MCF 10A (cell line): Measurements from ENCODE around the gene MPEG1. TPM values are rescaled to one million over a fixed set of nuclear protein-coding genes. Genes with fewer than 3 reads are reported as not detected.

Experiments
- BruUV-seq: library from RNA; stranded (reverse); fragments of 400-500 nt; replicated peaks from 2 replicates; lab custom pipeline; 2021; lab: Mats Ljungman, UMichigan
- CTCF ChIA-PET: fragments of 300-600 bp; sonication (Branson Sonifier 250); formaldehyde crosslinking; extraction: SDS; loops from one replicate; lab custom pipeline; 2021; ENCODE audit warnings: antibody characterized with exemption, inconsistent platforms; lab: Yijun Ruan, JAX
- POLR2A ChIA-PET: fragments of 300-600, 350-650 bp; sonication (Branson Sonifier 250); formaldehyde crosslinking; extraction: SDS; loops from one replicate; lab custom pipeline; 2020; ENCODE audit warnings: antibody characterized with exemption, inconsistent platforms; lab: Yijun Ruan, JAX
- DNase-seq: peaks from one replicate; pipeline ENCODE4 v3.0.0-alpha.2; 2018; ENCODE audit not compliant: unreplicated experiment
- H3K27ac Mint-ChIP-seq: one replicate; pipeline ENCODE4 v1.8.0; 2022; ENCODE audit warnings: mild to moderate bottlenecking, low read depth, mixed read lengths; ENCODE audit not compliant: unreplicated experiment
- H3K27me3 Mint-ChIP-seq: one replicate; pipeline ENCODE4 v1.8.0; 2022; ENCODE audit warnings: mixed read lengths; ENCODE audit not compliant: insufficient read depth, unreplicated experiment
- H3K36me3 Mint-ChIP-seq: one replicate; pipeline ENCODE4 v1.8.0; 2022; ENCODE audit warnings: mild to moderate bottlenecking, moderate library complexity, mixed read lengths; ENCODE audit not compliant: insufficient read depth, unreplicated experiment
- H3K4me1 Mint-ChIP-seq: one replicate; pipeline ENCODE4 v1.8.0; 2022; ENCODE audit warnings: mixed read lengths; ENCODE audit not compliant: insufficient read depth, unreplicated experiment
- H3K4me3 Mint-ChIP-seq: one replicate; pipeline ENCODE4 v1.8.0; 2022; ENCODE audit warnings: mild to moderate bottlenecking, moderate library complexity, mixed read lengths; ENCODE audit not compliant: unreplicated experiment
- H3K9me3 Mint-ChIP-seq: one replicate; pipeline ENCODE4 v1.8.0; 2022; ENCODE audit warnings: mixed read lengths; ENCODE audit not compliant: unreplicated experiment
- CTCF ChIP-seq: fragments of 200-600 bp; IDR thresholded peaks from one replicate; pipeline ENCODE4 v1.8.0; 2022; ENCODE audit warnings: antibody characterized with exemption, mild to moderate bottlenecking; ENCODE audit not compliant: unreplicated experiment
- intact Hi-C: fragments of 100-400 bp; cut with micrococcal nuclease; formaldehyde crosslinking; loops from 2 replicates; pipeline ENCODE4 v1.14.1; 2022
- total RNA-seq: library from RNA; stranded (reverse); gene quantifications from 2 replicates; pipeline ENCODE4 v1.2.3, GENCODE V29; 2022

Gene MPEG1
- total RNA-seq, 1 experiment from 2014 or later = not detected

GRCh38 chr11:59189986-59190385, 22.7 kb downstream of the MPEG1 start:
- TF ChIP-seq CTCF = no peak
- Mint-ChIP-seq H3K27me3 (no peaks in the 10 kb centered on the region), H3K9me3 (no peaks in the 10 kb centered on the region), H3K36me3 (peaks cover 39% of the 10 kb centered on the region), H3K27ac (no peak overlapping the region), H3K4me3 (no peak overlapping the region), H3K4me1 (peaks cover 14% of the 10 kb centered on the region)
- intact Hi-C loops = no loop called here
- DNase-seq = no peak
- no TSS peak for BruUV-seq
- CTCF ChIA-PET = interaction anchor here (0.6 to 27.3 kb wide), 10 partner anchors 8 to 419 kb away, joined by 3 to 530 read pairs (median 4); partner anchors contain the start of gene DTX4
- POLR2A ChIA-PET = no interaction called here

DNA sequence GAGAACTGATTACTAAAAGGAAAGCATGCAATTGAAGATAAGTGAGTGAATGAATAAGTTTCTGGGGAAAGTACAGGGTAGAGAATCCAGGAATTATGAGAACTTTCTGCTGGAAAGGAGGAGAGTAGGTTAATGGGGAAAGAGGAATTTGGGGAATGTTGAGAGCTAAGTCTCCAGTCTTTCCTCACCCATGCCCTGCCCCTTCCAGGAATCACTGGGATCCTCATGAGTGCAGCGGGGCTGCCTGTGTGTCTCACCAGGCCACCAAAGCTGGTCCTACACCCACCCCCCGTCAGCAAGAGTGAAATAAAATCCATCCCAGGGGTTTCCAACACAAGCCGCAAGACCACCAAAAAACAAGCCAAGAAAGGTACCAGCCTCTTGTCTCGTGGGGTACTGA, 23.8 kb downstream of the MPEG1 start:
- Mint-ChIP-seq H3K4me3 (no peak overlapping the region), H3K27ac (no peak overlapping the region), H3K36me3 (peaks cover 37% of the 10 kb centered on the region), H3K9me3 (no peaks in the 10 kb centered on the region), H3K4me1 (peaks cover 14% of the 10 kb centered on the region), H3K27me3 (no peaks in the 10 kb centered on the region)
- no peak for TF ChIP-seq CTCF
- BruUV-seq = no TSS peak
- DNase-seq = no peak
- ChIA-PET CTCF (interaction anchor here (1.2 to 27.3 kb wide), 4 partner anchors 8 to 44 kb away, joined by 4 to 530 read pairs (median 114); partner anchors contain the start of gene DTX4), POLR2A (interaction anchor here (4.3 kb wide), 1 partner anchor 16 kb away, joined by 39 read pairs; the partner anchor contains the start of gene DTX4)
- intact Hi-C loops = no loop called here

- TF ChIP-seq CTCF = no peak
- POLR2A ChIA-PET = interaction anchor here (4.3 kb wide), 1 partner anchor 14 kb away, joined by 39 read pairs; the partner anchor contains the start of gene DTX4
- Mint-ChIP-seq H3K27ac (no peak overlapping the region), H3K36me3 (peaks cover 31% of the 10 kb centered on the region), H3K9me3 (no peaks in the 10 kb centered on the region), H3K4me1 (peaks cover 14% of the 10 kb centered on the region), H3K4me3 (no peak overlapping the region), H3K27me3 (no peaks in the 10 kb centered on the region)
- CTCF ChIA-PET = interaction anchor here (0.6 to 27.3 kb wide), 9 partner anchors 8 to 324 kb away, joined by 3 to 530 read pairs (median 4); partner anchors contain the start of genes DTX4, MPEG1 and OR4D9
- no TSS peak for BruUV-seq
- intact Hi-C loops = loop anchor here (2.0 kb wide), 1 partner anchor 17 kb away; no protein-coding TSS in a partner anchor
- peak; percentile 46 for DNase-seq
These were observed 25.1 kb downstream of the MPEG1 start for GRCh38 chr11:59187587-59187986.

- BruUV-seq = no TSS peak
- intact Hi-C loops = loop anchor here (2.0 kb wide), 1 partner anchor 16 kb away; no protein-coding TSS in a partner anchor
- Mint-ChIP-seq H3K4me1 (peaks cover 14% of the 10 kb centered on the region), H3K27me3 (no peaks in the 10 kb centered on the region), H3K4me3 (no peak overlapping the region), H3K36me3 (peaks cover 29% of the 10 kb centered on the region), H3K27ac (no peak overlapping the region), H3K9me3 (no peaks in the 10 kb centered on the region)
- no peak for DNase-seq
- TF ChIP-seq CTCF = no peak
- POLR2A ChIA-PET = interaction anchor here (0.5 to 4.3 kb wide), 3 partner anchors 14 to 879 kb away, joined by 3 to 39 read pairs (median 3); partner anchors contain the start of genes DTX4 and FAM111A
- CTCF ChIA-PET = interaction anchor here (0.6 to 27.3 kb wide), 9 partner anchors 9 to 85 kb away, joined by 3 to 530 read pairs (median 4); partner anchors contain the start of genes DTX4 and MPEG1
These were observed 25.7 kb downstream of the MPEG1 start for GRCh38 chr11:59187035-59187434.
